Adrenal gland (tissue), 12 donors: Measurements from ENCODE around the gene LMAN1L. TPM values are rescaled to one million over a fixed set of nuclear protein-coding genes. Genes with fewer than 3 reads are reported as not detected.
A peak's percentile ranks its signal among the peaks of the same experiment; 100 is the strongest.

Experiments
- DNase-seq, 7 donors: peaks; one replicate each; pipeline ENCODE4 v3.0.0-alpha.2; 2019 to 2020
- H3K27ac ChIP-seq, 5 donors: fragments of 200-600 bp; sonication (generic) in 4 of 5; 1 replicate in 3 of 5; 2 replicates in 2 of 5; pipeline versions ENCODE4 v1.5.1 to v1.8.0; 2016 to 2020; ENCODE audit warnings: mild to moderate bottlenecking in 1 of 5
- H3K27me3 ChIP-seq: fragments of 200-600 bp; 2 replicates; pipeline ENCODE4 v1.8.0; 2021
- H3K36me3 ChIP-seq, 2 donors: fragments of 200-600 bp; replicated peaks in 1 of 2; 1 replicate in 1 of 2; 2 replicates in 1 of 2; pipeline versions ENCODE4 v1.5.1 to v1.8.0; 2018 to 2022
- H3K4me1 ChIP-seq, 2 donors: fragments of 200-600 bp; replicated peaks in 1 of 2; 1 replicate in 1 of 2; 2 replicates in 1 of 2; pipeline versions ENCODE4 v1.5.1 to v1.8.0; 2018 to 2021
- H3K4me3 ChIP-seq, 4 donors: fragments of 200-600 bp; sonication (generic) in 3 of 4; one replicate each; pipeline ENCODE4 v1.5.1; 2016 to 2018
- H3K9me3 ChIP-seq, 3 donors: fragments of 200-600 bp; sonication (generic) in 1 of 3; replicated peaks in 1 of 3; 1 replicate in 2 of 3; 2 replicates in 1 of 3; pipeline versions ENCODE4 v1.5.1 to v1.8.0; 2016 to 2021
- POLR2A ChIP-seq, 2 donors: fragments of 450-650 bp; IDR thresholded peaks; one replicate each; pipeline ENCODE4 v1.6.1; 2017; ENCODE audit warnings: antibody characterized with exemption in 2 of 2, mild to moderate bottlenecking in 2 of 2, moderate library complexity in 1 of 2
- WGBS, 4 donors: extraction: QIAGEN DNeasy Blood & Tissue Kit in 2 of 4; methylation state at CpG; one replicate each; pipeline versions ENCODE4 v1.1.5 to v1.1.7; 2013 to 2017; 5-methylcytosine and 5-hydroxymethylcytosine counted together
- intact Hi-C, 2 donors: fragments of 100-400 bp; cut with DNase I; formaldehyde crosslinking; loops; one replicate each; pipeline versions ENCODE4 v1.14.1 to v1.15.0; 2022 to 2023
- polyA plus RNA-seq, 3 donors: library from polyadenylated mRNA; stranded (reverse); fragments of 200-250 nt in 2 of 3; fragments of 350-450 nt in 1 of 3; fragmentation: Illumina TruSeq in 1 of 3; extraction: RNeasy Lipid Tissue Mini Kit (QIAGEN cat#74804) in 1 of 3; gene quantifications; one replicate each; pipeline ENCODE4 v1.2.3, GENCODE V29; 2013 to 2014
- total RNA-seq, 9 donors: library from RNA; depleted of rRNA in 4 of 9; stranded (reverse); fragments of >200 nt in 4 of 9; fragments of 120-200 nt in 1 of 9; fragmentation: NEBNext Ultra II Directional in 1 of 9; extraction: Animal tissue kit (Norgen Biotek cat#: 25700) in 1 of 9; gene quantifications; one replicate each; pipeline versions ENCODE4 v1.1.0 to v1.2.4, GENCODE V29; 2013 to 2023
- TF ChIP-seq, protein P1 (sequence below), 6 experiments: fragments of 450-650 bp in 4 of 6; fragments of 200-600 bp in 2 of 6; sonication (generic) in 1 of 6; IDR thresholded peaks; 1 replicate in 5 of 6; 2 replicates in 1 of 6; pipeline versions ENCODE4 v1.5.1 to v1.8.0; 2016 to 2021; ENCODE audit warnings: antibody characterized with exemption in 6 of 6, mild to moderate bottlenecking in 2 of 6, moderate library complexity in 1 of 6
- donor health status: healthy with polysubstance abuse.
- donor health status: Bipolar disorder and iron deficiency.
- donor health status: DM: yes; HTN: yes; CAD: no.
- donor health status: DM: no; HTN: no; CAD: no.
- donor health status: DM: no; HTN: no; CAD: no.
- donor health status: DM: yes; HTN: yes; CAD: no.

LMAN1L gene
- total and polyA plus RNA-seq, 12 donors: 0.28 to 12.5 (median 5.1) TPM; not detected in 1

DNA sequence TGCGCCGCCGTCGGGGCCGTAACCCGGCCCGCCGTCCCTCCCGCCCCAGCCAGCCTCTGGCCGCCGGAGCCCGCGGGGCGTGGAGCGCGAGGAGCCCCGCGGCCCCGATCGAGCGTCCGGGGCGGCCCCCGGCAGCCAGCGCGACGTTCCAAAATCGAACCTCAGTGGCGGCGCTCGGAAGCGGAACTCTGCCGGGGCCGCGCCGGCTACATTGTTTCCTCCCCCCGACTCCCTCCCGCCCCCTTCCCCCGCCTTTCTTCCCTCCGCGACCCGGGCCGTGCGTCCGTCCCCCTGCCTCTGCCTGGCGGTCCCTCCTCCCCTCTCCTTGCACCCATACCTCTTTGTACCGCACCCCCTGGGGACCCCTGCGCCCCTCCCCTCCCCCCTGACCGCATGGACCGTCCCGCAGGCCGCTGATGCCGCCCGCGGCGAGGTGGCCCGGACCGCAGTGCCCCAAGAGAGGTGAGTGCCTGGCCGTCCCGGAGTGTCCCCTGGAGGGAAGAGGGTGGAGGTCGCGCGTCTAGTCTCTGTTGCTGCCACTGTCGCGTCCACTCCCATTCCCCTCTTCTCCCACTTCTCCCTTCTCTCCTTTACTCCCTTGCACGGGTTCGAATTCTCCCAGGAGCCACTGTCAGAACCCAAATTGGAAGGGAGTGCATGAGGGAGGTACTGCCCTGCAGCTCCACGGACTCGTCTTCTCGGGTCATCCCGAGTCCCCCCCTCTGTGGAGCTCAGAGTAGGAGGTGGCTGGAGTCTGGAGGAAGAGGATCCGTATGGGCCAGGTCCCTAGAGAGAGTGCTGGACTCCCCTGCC, 30.2 kb upstream of the LMAN1L start:
- peak overlapping the region; percentile 0 to 93 (median 78) for H3K4me3 ChIP-seq
- no peaks in the 10 kb centered on the region for H3K27me3 ChIP-seq
- no peaks in the 10 kb centered on the region for H3K36me3 ChIP-seq
- H3K9me3 ChIP-seq: no peaks in the 10 kb centered on the region
- peak overlapping the region in 4 of 5 donors; percentile 46 to 96 (median 68) for H3K27ac ChIP-seq
- intact Hi-C loops: no loop called here
- 0 to 1% (median 0%) methylated on average over 19 to 71 of the region's 72 CpGs for WGBS, 4 donors
- peaks cover 24 to 61% of the 10 kb centered on the region in 2 donors for H3K4me1 ChIP-seq
- TF ChIP-seq, protein P1, sequence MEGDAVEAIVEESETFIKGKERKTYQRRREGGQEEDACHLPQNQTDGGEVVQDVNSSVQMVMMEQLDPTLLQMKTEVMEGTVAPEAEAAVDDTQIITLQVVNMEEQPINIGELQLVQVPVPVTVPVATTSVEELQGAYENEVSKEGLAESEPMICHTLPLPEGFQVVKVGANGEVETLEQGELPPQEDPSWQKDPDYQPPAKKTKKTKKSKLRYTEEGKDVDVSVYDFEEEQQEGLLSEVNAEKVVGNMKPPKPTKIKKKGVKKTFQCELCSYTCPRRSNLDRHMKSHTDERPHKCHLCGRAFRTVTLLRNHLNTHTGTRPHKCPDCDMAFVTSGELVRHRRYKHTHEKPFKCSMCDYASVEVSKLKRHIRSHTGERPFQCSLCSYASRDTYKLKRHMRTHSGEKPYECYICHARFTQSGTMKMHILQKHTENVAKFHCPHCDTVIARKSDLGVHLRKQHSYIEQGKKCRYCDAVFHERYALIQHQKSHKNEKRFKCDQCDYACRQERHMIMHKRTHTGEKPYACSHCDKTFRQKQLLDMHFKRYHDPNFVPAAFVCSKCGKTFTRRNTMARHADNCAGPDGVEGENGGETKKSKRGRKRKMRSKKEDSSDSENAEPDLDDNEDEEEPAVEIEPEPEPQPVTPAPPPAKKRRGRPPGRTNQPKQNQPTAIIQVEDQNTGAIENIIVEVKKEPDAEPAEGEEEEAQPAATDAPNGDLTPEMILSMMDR (IDR thresholded peaks at IDR 0.05): no peak
- TF ChIP-seq POLR2A (IDR thresholded peaks at IDR 0.05): no peak
- DNase-seq: peak in 1 of 7 donors; percentile 33

DNA sequence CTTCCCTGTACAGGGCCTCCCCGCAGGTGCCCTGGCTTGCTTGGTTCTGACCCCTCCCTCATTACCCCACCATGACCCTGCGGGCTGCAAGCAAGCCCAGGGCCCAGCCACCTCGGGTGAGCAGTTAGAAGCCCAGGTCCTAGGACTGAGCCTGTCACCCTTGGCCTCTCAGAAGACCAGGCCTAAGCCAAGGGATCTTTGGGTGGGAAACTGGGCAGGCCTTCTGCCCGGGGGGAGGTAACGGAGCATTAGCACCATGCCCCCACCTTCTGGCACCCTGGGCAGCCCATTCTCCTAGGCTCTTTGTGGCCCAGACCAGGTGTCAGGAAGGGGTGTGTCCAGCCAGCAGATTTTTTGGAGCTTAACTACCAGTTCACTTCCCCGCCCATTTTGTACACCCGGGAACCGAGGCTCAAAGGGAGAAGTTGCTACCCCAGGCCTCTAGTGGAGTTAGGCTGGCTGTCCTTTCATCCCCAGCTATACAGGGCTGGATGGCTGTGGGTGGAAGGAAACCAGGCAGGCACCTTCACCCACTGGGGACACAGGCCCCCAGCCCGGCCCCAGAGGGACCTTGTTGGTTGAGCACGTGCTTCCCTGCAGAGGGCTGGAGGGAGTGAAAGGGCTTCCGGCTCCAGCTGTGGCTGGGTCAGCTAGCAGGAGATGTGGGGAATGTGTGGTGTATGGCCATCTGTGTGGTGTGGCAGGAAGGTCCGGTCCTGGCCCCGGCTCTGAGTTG, 29.4 kb upstream of the LMAN1L start:
- Histone ChIP-seq H3K27ac (peak overlapping the region in 4 of 5 donors; percentile 46 to 96 (median 68)), H3K4me1 (peaks cover 24 to 69% of the 10 kb centered on the region in 2 donors)

DNA sequence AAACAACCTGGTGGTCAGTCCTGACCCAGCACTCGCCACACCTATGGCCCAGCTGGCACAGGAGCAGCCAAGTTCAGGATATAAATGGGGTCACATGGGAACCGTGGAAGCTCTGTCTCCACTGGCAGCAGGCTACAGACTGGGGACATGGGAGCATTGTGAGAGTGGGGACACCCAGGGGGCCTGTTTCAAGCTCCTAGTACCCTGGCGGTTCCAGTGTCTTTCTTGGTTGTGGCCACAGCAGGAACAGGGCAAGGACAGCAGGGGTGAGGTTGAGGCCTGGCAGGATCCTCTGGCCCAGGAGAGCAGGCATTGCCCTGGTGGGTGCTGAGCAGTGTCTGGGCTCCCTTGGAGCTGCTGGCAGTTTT, 28.8 kb upstream of the LMAN1L start:
- Histone ChIP-seq H3K4me1 (peaks cover 24 to 74% of the 10 kb centered on the region in 2 donors), H3K4me3 (peak overlapping the region in 1 of 4 donors; percentile 93), H3K27ac (peak overlapping the region in 3 of 5 donors; percentile 42 to 96 (median 67)), H3K36me3 (no peaks in the 10 kb centered on the region), H3K27me3 (no peaks in the 10 kb centered on the region), H3K9me3 (no peaks in the 10 kb centered on the region)
- 14 to 30% (median 25%) methylated on average over 2 to 3 of the region's 3 CpGs for WGBS, 4 donors
- DNase-seq: no peak
- intact Hi-C loops: no loop called here
- TF ChIP-seq, protein P1 (IDR thresholded peaks at IDR 0.05): no peak
- no peak for TF ChIP-seq POLR2A (IDR thresholded peaks at IDR 0.05)

More for the DNA sequence above, 29.4 kb upstream of the LMAN1L start:
- Histone ChIP-seq H3K36me3 (no peaks in the 10 kb centered on the region), H3K27me3 (no peaks in the 10 kb centered on the region), H3K4me3 (peak overlapping the region; percentile 0 to 93 (median 78)), H3K9me3 (no peaks in the 10 kb centered on the region)
- peak in 1 of 7 donors; percentile 25 for DNase-seq
- 6 to 11% (median 9%) methylated on average over 7 to 13 of the region's 13 CpGs for WGBS, 4 donors
- TF ChIP-seq POLR2A (IDR thresholded peaks at IDR 0.05): no peak
- TF ChIP-seq, protein P1 (IDR thresholded peaks at IDR 0.05): no peak
- intact Hi-C loops: no loop called here
